Muscle of back (tissue), 11 donors: ENCODE measurements around the gene GAN. TPM values are rescaled to one million over a fixed set of nuclear protein-coding genes. Genes with fewer than 3 reads are reported as not detected.

Source experiments
- DNase-seq, 3 donors: peaks; one replicate each; pipeline versions ENCODE4 v3.0.0 to v3.0.0-alpha.2; 2013
- polyA plus RNA-seq, 10 donors: library from polyadenylated mRNA; unstranded; fragments of 120-200 nt; gene quantifications; one replicate each; pipeline ENCODE4 v1.2.1, GENCODE V29; 2013; ENCODE audit not compliant: insufficient read length in 10 of 10

GAN gene
- polyA plus RNA-seq, 10 donors, result 2.2 to 3.4 (median 2.9) TPM

DNA sequence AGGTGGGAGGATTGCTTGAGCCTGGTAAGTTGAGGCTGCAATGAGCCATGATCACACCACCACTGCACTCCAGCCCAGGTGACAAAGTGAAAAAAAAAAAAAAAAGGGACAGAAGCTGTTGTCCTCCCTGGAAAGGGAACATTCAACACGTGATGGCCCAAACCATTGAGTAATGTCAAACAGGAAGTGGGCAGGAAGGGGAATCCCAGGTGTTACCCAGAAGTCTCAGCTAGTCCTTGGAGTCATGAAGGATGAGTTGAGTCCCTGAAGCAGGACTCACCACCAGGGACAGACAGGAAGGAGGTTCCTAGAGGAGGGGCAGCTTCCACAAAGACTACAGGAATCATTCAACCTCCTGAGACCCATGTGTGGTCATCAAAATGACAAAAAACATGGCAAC, 110.0 kb downstream of the GAN start:
- no peak for DNase-seq

- no peak for DNase-seq
Measured at GRCh38 chr16:81427219-81427618, 112.5 kb downstream of the GAN start.

DNA sequence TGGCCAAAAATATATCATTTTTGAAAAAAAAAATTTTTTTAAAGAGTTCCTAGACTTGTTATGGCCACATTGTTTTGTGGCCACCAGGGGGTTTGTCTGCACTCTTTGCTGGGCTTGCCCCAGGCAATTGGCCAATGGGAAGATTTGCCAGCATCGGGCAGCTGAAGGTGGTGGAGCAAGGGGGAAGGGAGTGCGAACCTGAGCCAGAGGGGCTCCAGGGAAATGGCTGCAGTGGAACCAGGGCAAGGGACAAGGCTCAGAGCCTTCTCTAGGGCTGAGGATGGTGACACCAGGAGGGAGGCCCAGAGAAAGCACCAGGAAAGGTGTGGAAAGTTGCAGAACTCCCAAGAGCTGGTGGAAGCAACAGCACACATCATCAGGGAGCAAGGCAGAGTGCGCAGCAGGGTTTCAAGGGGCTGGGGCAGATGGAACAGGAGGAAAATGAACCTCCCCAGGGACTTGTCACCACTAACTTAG, 114.3 kb downstream of the GAN start:
- peak in 1 of 3 donors; percentile 29 for DNase-seq

GRCh38 chr16:81431554-81432353, 117.0 kb downstream of the GAN start:
- peak; percentile 47 to 72 (median 59) for DNase-seq

DNA sequence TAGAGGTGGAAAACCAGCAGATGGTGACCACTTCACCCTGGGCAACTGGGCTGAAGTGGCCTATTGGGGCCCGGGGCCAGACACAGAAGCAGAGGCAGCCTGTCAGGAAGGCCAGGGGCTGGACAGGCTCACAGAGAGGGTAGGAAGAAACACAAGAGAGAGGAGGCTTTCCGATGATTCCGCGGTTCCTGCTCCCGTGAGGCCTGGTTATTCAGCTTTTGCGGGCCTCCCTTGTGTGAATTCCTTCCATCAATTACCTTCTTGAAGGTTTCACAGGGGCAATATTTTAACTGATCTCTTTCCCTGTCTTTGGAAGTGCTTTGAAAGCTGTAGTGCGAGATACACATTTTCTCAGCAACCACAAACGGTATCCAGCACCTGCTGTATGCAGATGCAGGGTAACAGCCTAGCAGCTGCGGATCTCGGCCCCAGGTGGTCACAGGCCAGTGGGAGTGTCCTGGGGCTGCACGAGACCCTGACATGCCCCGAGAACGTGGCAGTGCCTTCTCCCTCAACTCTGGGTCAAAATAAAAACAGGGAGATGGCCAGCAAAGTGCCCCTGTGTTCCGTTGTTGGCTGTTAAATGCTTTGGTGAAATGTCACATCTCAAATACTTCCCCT, 118.3 kb downstream of the GAN start:
- DNase-seq, result no peak

DNA sequence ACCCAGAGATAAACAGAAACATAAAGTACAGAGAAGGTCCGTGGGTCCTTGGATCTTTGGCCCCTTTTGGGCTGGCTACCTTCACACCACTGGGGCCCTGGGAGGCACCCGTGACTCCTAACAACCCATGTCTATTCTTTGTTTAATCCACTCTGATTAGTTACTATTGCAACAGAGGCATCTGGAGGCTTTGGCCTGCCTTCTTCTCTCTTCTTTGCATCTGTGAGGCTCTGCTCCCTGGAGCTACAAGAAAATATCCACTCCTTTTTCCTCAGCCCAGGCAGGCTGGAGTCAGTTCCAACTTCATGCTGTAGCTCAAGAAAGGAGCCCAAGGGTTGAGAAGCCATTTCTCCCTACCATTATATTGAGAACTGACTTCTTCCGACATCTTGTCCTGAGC, 120.3 kb downstream of the GAN start:
- DNase-seq, result peak in 1 of 3 donors; percentile 79

DNA sequence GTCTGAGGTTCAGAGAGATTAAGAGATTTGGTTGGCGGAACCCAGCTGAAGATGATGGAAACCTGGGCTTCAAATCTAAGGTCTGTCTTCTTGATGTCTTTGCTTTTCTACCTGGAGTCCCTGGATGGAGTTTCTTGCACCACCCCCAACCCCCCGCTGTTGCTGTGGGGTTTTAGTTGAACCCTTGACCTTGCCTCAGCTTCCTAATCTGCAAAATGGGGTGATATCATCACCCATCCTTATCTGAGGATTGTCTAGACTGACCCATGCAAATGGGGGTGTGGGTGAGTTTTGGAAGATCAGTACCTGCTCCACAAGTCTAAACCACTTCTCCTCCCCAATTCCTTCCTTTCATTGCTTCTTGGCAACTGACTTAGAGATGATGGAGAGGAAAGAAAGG, 120.8 kb downstream of the GAN start:
- DNase-seq, result no peak

GRCh38 chr16:81436386-81436785, 121.6 kb downstream of the GAN start:
- no peak for DNase-seq

- DNase-seq, result no peak
Measured at GRCh38 chr16:81437865-81438264, 123.1 kb downstream of the GAN start.

Other genes starting within 250 kb of the GAN start
- gene C16orf46, start 237.7 kb upstream of the GAN start, polyA plus RNA-seq, result under 1 TPM in 9 of 10 donors, not detected in 1; 0.27 to 0.80 (median 0.65) TPM
- 10 to 100 TPM; 54.0 to 70.3 (median 63.9) TPM for gene GCSH, start 218.6 kb upstream of the GAN start, polyA plus RNA-seq
- under 1 TPM in 4 of 10 donors, not detected in 6; 0.05 to 0.19 (median 0.07) TPM for gene BCO1, start 76.3 kb upstream of the GAN start, polyA plus RNA-seq
- 10 to 100 TPM; 12.9 to 24.2 (median 16.3) TPM for gene CMIP, start 129.8 kb downstream of the GAN start, polyA plus RNA-seq